Upper lobe of left lung (tissue), 4 donors: ENCODE results near the gene RAB30.
"Not testable (repeated sequence)": the region's sequence is repeated elsewhere in the genome, so short reads cannot be mapped to it uniquely, and the experiment has no call there.

Experiments
- CTCF ChIP-seq, 6 experiments: fragments of 450-650 bp in 4 of 6; fragments of 200-600 bp in 2 of 6; sonication (generic) in 2 of 6; IDR thresholded peaks; one replicate each; pipeline ENCODE4 v1.5.1; 2016 to 2019; ENCODE audit warnings: antibody characterized with exemption in 6 of 6
- EP300 ChIP-seq, 4 donors: sonication (generic); formaldehyde crosslinking; IDR thresholded peaks; one replicate each; pipeline ENCODE4 v1.5.1; 2017; ENCODE audit warnings: antibody characterized with exemption in 4 of 4, control low read depth in 2 of 4
- POLR2A ChIP-seq, 4 donors: fragments of 450-650 bp; IDR thresholded peaks; one replicate each; pipeline ENCODE4 v1.5.1; 2016 to 2017; ENCODE audit warnings: antibody characterized with exemption in 4 of 4, mild to moderate bottlenecking in 2 of 4
- POLR2AphosphoS5 ChIP-seq, 2 donors: sonication (generic); formaldehyde crosslinking; IDR thresholded peaks; one replicate each; pipeline ENCODE4 v1.5.1; 2017; ENCODE audit warnings: antibody characterized with exemption in 2 of 2

- TF ChIP-seq POLR2A (IDR thresholded peaks at IDR 0.05): peak in 1 of 4 donors; percentile 43
- TF ChIP-seq POLR2AphosphoS5, CTCF, EP300 (IDR thresholded peaks at IDR 0.05): not testable (repeated sequence)
Observed at GRCh38 chr11:82971519-82971946, 100.2 kb downstream of the RAB30 start.
